Measurements from ENCODE around the gene ITPKB.
"Not testable (repeated sequence)": the region's sequence is repeated elsewhere in the genome, so short reads cannot be mapped to it uniquely, and the experiment has no call there.

Gene ITPKB

GRCh38 chr1:226725897-226726267 lies 13.2 kb downstream of the ITPKB start:
- H3K4me3 ChIP-seq (ENCODE audit: low read depth, low read length) = no peak overlapping the region
- no peak for DNase-seq (ENCODE audit: low read depth)
- TF ChIP-seq, protein P1, sequence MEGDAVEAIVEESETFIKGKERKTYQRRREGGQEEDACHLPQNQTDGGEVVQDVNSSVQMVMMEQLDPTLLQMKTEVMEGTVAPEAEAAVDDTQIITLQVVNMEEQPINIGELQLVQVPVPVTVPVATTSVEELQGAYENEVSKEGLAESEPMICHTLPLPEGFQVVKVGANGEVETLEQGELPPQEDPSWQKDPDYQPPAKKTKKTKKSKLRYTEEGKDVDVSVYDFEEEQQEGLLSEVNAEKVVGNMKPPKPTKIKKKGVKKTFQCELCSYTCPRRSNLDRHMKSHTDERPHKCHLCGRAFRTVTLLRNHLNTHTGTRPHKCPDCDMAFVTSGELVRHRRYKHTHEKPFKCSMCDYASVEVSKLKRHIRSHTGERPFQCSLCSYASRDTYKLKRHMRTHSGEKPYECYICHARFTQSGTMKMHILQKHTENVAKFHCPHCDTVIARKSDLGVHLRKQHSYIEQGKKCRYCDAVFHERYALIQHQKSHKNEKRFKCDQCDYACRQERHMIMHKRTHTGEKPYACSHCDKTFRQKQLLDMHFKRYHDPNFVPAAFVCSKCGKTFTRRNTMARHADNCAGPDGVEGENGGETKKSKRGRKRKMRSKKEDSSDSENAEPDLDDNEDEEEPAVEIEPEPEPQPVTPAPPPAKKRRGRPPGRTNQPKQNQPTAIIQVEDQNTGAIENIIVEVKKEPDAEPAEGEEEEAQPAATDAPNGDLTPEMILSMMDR (IDR thresholded peaks at IDR 0.05; ENCODE audit: low read depth, low read length, missing control alignments) = no peak
- in situ Hi-C loops (cut with HindIII; ENCODE audit: low sequenced_read_pairs) = no loop called here

DNA sequence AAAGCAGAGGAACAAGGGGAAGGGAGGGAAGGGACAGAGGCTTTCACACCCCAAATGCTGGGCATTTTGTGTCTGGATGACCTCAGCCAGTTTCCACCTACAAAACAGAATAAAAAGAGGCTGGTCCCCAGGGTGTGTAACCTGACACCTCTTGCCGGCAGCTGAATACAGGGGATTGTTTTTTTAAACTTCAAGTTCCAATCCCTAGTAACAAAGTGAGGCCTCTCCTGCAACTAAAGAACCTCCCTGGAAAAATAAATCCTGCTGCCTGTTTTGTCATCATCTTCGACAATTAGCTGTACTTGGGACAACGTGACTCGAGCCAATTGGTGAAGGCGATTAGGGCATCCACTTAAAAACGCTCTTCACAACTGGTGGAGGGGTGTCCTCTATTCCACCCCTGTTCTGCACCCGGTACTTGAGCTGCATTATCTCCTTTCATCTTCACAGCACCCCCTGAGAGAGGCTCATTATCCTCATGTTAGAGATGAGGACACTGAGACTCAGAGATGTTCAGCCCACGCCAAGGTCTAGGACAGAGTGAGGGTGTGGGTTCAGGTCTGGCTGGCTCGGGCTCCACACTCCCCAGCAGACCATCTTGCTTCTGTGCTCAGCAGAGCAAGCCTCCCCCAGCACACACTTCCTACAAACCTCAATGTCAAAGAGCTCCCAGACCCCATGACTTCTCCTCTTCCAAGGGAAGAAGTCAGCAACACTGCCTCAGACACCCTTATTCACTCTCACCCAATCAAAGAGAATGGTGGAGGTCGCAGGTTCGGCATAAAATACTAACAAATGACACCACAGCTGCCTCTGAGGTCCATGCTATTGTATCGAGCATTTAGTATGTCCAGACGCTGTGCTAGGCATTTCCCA lies 15.2 kb downstream of the ITPKB start:
- peak; percentile 62 for DNase-seq (ENCODE audit: low read depth)
- no peak overlapping the region for H3K4me3 ChIP-seq (ENCODE audit: low read depth, low read length)
- in situ Hi-C loops (cut with HindIII; ENCODE audit: low sequenced_read_pairs) = no loop called here
- TF ChIP-seq, protein P1 (IDR thresholded peaks at IDR 0.05; ENCODE audit: low read depth, low read length, missing control alignments) = no peak

GRCh38 chr1:226722901-226723656 lies 16.0 kb downstream of the ITPKB start:
- TF ChIP-seq, protein P1 (IDR thresholded peaks at IDR 0.05; ENCODE audit: low read depth, low read length, missing control alignments) = no peak
- DNase-seq (ENCODE audit: low read depth) = no peak
- in situ Hi-C loops (cut with HindIII; ENCODE audit: low sequenced_read_pairs) = no loop called here
- no peak overlapping the region for H3K4me3 ChIP-seq (ENCODE audit: low read depth, low read length)

DNA sequence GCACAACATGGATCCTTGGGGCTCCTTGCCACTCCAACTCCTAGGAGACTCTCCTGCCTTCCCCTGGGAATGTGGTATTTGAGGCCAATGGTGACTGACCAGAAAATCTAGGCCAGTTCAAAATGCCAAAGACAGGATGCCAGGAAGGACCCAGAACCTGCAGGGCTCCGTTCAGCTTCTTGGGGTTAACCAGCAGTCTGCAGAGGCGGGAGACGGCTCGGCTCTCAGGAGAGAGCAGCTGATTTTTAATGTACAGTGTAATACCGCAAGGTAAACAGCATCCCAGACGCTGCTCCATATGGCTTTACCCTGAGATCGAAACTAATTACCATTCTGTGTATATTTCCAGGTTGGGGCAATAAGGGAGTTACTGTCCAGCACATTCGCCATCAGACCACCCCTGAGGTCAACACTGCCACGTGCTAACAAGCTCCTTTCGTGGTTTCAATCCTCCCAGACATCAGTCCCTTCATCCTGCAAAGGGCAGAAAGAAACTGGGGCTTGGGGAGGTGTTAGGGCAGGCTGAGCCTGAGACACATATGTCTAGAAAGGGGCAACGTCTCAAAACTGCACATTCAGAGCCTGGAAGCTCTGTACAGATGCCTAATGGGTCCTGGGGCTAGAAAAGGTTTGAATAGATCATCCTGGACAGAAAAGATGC lies 16.7 kb downstream of the ITPKB start:
- DNase-seq (ENCODE audit: low read depth) = no peak
- H3K4me3 ChIP-seq (ENCODE audit: low read depth, low read length) = no peak overlapping the region

DNA sequence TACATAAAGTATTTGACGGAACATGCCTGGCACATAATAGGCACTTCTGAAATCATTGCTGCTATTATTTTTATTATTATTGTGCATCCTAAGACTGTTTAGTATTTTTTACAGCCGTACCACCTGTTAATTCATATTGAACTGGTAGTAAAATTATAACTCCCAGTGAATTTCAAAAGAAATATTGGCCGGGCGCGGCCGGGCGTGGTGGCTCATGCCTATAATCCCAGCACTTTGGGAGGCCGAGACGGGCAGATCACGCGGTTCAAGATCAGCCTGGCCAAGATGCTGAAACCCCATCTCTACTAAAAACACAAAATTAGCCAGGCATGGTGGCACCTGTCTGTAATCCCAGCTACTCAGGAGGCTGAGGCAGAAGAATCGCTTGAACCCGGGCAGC lies 18.5 kb downstream of the ITPKB start:
- H3K4me3 ChIP-seq (ENCODE audit: low read depth, low read length); in situ Hi-C loops (cut with HindIII; ENCODE audit: low sequenced_read_pairs); DNase-seq (ENCODE audit: low read depth): not testable (repeated sequence)

More for the DNA sequence above, 16.7 kb downstream of the ITPKB start:
- in situ Hi-C loops (cut with HindIII; ENCODE audit: low sequenced_read_pairs) = no loop called here
- TF ChIP-seq, protein P1 (IDR thresholded peaks at IDR 0.05; ENCODE audit: low read depth, low read length, missing control alignments) = no peak

DNA sequence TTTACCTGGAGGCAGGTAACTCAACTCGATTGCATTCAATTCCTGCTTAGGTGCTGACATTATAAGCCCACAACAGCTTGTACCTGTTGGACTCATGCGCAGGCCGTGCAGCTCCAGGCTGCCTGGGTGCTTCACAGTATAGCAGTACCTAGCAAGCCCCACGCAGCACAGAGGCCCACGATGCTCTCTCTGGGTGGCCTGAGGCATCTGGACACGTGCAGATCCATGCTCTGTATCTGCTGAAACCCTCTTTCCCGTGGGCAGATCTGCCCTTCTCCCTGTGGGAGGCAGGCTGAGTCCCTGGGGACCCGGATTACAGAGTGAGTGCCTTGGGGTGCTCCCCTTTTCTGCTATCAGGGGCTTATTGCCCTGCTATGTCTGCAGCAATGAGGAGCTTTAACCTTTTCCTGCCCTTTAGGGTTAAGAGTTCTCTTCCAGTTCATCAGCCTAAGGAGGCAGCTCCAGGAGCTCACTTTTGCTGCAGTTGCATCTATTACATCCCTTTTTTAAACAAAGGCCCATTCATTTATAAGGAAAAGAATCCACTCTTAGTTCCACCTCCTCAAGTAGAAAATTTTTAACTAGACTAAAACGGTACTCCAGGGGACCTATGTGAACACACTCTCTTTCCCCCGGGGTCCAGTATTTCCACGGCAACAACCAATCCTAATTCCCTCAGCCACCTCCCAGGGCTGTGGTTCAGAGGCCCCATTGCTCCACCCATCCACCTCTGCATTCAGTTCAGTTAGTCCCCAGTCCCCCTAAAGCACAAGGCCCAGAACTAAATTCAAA lies 19.3 kb downstream of the ITPKB start:
- in situ Hi-C loops (cut with HindIII; ENCODE audit: low sequenced_read_pairs) = no loop called here
- no peak overlapping the region for H3K4me3 ChIP-seq (ENCODE audit: low read depth, low read length)
- TF ChIP-seq, protein P1 (IDR thresholded peaks at IDR 0.05; ENCODE audit: low read depth, low read length, missing control alignments) = no peak
- DNase-seq (ENCODE audit: low read depth) = no peak
